ENCODE data around the gene BFSP1. TPM values are rescaled to one million over a fixed set of nuclear protein-coding genes. Genes with fewer than 3 reads are reported as not detected.

BFSP1 gene
- total and polyA plus RNA-seq, 2 donors (not counting 1 experiment from before 2014, with no cell fraction given): 1.5 to 2.3 TPM

- no peak for DNase-seq (ENCODE audit: low read depth in 2 of 2)
- no peaks in the 10 kb centered on the region for H3K27me3 ChIP-seq (ENCODE audit: control insufficient read depth, insufficient read depth, low read length)
- H3K9me3 ChIP-seq (ENCODE audit: control insufficient read depth, insufficient read depth, low read depth, low read length): no peaks in the 10 kb centered on the region
- no peaks in the 10 kb centered on the region for H3K36me3 ChIP-seq (ENCODE audit: control insufficient read depth, insufficient read depth, low read length)
- no peaks in the 10 kb centered on the region for H3K79me2 ChIP-seq (ENCODE audit: control insufficient read depth, insufficient read depth, low read length)
- no peak overlapping the region for H2AFZ ChIP-seq (ENCODE audit: low read length)
- H3K4me2 ChIP-seq (ENCODE audit: extremely low read depth, insufficient read depth, low read length): no peak overlapping the region
- no peak for TF ChIP-seq EZH2 (IDR thresholded peaks at IDR 0.05; ENCODE audit: low read length, missing control alignments)
- no peak for TF ChIP-seq CTCF (conservative IDR thresholded peaks at IDR 0.05 in 1 of 2, IDR thresholded peaks at IDR 0.05 in 1 of 2; ENCODE audit: low read depth in 1 of 2, low read length in 2 of 2)
- no peaks in the 10 kb centered on the region for H3K4me1 ChIP-seq (ENCODE audit: control insufficient read depth, extremely low read depth, insufficient read depth, low read length)
- H4K20me1 ChIP-seq (ENCODE audit: control insufficient read depth, extremely low read depth, insufficient read depth, low read length): no peaks in the 10 kb centered on the region
- H3K4me3 ChIP-seq (replicated peaks in 1 of 4; ENCODE audit: control extremely low read depth in 1 of 4, insufficient read depth in 1 of 4, low read depth in 3 of 4, low read length in 4 of 4): no peak overlapping the region
- no peak overlapping the region for H3K27ac ChIP-seq (ENCODE audit: insufficient read depth, low read length)
- no peak overlapping the region for H3K9ac ChIP-seq (ENCODE audit: insufficient read depth, low read length)
Measured at GRCh38 chr20:17470521-17470920, 60.7 kb downstream of the BFSP1 start.

- H3K79me2 ChIP-seq (ENCODE audit: control insufficient read depth, insufficient read depth, low read length): no peaks in the 10 kb centered on the region
- H3K36me3 ChIP-seq (ENCODE audit: control insufficient read depth, insufficient read depth, low read length): no peaks in the 10 kb centered on the region
- H4K20me1 ChIP-seq (ENCODE audit: control insufficient read depth, extremely low read depth, insufficient read depth, low read length): no peaks in the 10 kb centered on the region
- H3K9me3 ChIP-seq (ENCODE audit: control insufficient read depth, insufficient read depth, low read depth, low read length): no peaks in the 10 kb centered on the region
- H3K9ac ChIP-seq (ENCODE audit: insufficient read depth, low read length): no peak overlapping the region
- H3K4me1 ChIP-seq (ENCODE audit: control insufficient read depth, extremely low read depth, insufficient read depth, low read length): no peaks in the 10 kb centered on the region
- H3K4me2 ChIP-seq (ENCODE audit: extremely low read depth, insufficient read depth, low read length): no peak overlapping the region
- no peak overlapping the region for H3K4me3 ChIP-seq (replicated peaks in 1 of 4; ENCODE audit: control extremely low read depth in 1 of 4, insufficient read depth in 1 of 4, low read depth in 3 of 4, low read length in 4 of 4)
- H2AFZ ChIP-seq (ENCODE audit: low read length): no peak overlapping the region
- H3K27me3 ChIP-seq (ENCODE audit: control insufficient read depth, insufficient read depth, low read length): no peaks in the 10 kb centered on the region
- TF ChIP-seq CTCF (conservative IDR thresholded peaks at IDR 0.05 in 1 of 2, IDR thresholded peaks at IDR 0.05 in 1 of 2; ENCODE audit: low read depth in 1 of 2, low read length in 2 of 2): no peak
- no peak for TF ChIP-seq EZH2 (IDR thresholded peaks at IDR 0.05; ENCODE audit: low read length, missing control alignments)
- no peak for DNase-seq (ENCODE audit: low read depth in 2 of 2)
- H3K27ac ChIP-seq (ENCODE audit: insufficient read depth, low read length): no peak overlapping the region
Measured at GRCh38 chr20:17469246-17470030, 61.7 kb downstream of the BFSP1 start.

GRCh38 chr20:17468073-17468840 is 62.9 kb downstream of the BFSP1 start:
- Histone ChIP-seq H3K27ac (ENCODE audit: insufficient read depth, low read length) (no peak overlapping the region), H3K4me3 (replicated peaks in 1 of 4; ENCODE audit: control extremely low read depth in 1 of 4, insufficient read depth in 1 of 4, low read depth in 3 of 4, low read length in 4 of 4) (no peak overlapping the region), H3K9me3 (ENCODE audit: control insufficient read depth, insufficient read depth, low read depth, low read length) (no peaks in the 10 kb centered on the region), H2AFZ (ENCODE audit: low read length) (no peak overlapping the region), H3K9ac (ENCODE audit: insufficient read depth, low read length) (no peak overlapping the region), H3K79me2 (ENCODE audit: control insufficient read depth, insufficient read depth, low read length) (no peaks in the 10 kb centered on the region), H3K36me3 (ENCODE audit: control insufficient read depth, insufficient read depth, low read length) (no peaks in the 10 kb centered on the region), H3K4me2 (ENCODE audit: extremely low read depth, insufficient read depth, low read length) (no peak overlapping the region), H4K20me1 (ENCODE audit: control insufficient read depth, extremely low read depth, insufficient read depth, low read length) (no peaks in the 10 kb centered on the region), H3K27me3 (ENCODE audit: control insufficient read depth, insufficient read depth, low read length) (no peaks in the 10 kb centered on the region), H3K4me1 (ENCODE audit: control insufficient read depth, extremely low read depth, insufficient read depth, low read length) (no peaks in the 10 kb centered on the region)
- no peak for DNase-seq (ENCODE audit: low read depth in 2 of 2)
- TF ChIP-seq CTCF (conservative IDR thresholded peaks at IDR 0.05 in 1 of 2, IDR thresholded peaks at IDR 0.05 in 1 of 2; ENCODE audit: low read depth in 1 of 2, low read length in 2 of 2): no peak
- no peak for TF ChIP-seq EZH2 (IDR thresholded peaks at IDR 0.05; ENCODE audit: low read length, missing control alignments)

Measured in fibroblast of lung (primary cell).